ENCODE results near the gene PCBP1. TPM values are rescaled to one million over a fixed set of nuclear protein-coding genes. Genes with fewer than 3 reads are reported as not detected.

Gene PCBP1
- total and polyA plus RNA-seq, 7 donors: 423 to 746 (median 530) TPM

GRCh38 chr2:70043252-70043875, 43.9 kb upstream of the PCBP1 start:
- Histone ChIP-seq H3K4me1 (peaks cover 19% of the 10 kb centered on the region), H3K36me3 (ENCODE audit: insufficient read depth in 1 of 2, low read depth in 1 of 2) (peaks cover 0 to 26% of the 10 kb centered on the region in 2 donors), H3K9me3 (no peaks in the 10 kb centered on the region), H3K27me3 (ENCODE audit: insufficient read depth in 3 of 3, low read length in 2 of 3) (no peaks in the 10 kb centered on the region), H3K4me3 (no peak overlapping the region), H3K27ac (no peak overlapping the region)
- 93 to 96% (median 95%) methylated on average over 9 of the region's 9 CpGs for WGBS, 3 donors
- peak in 1 of 4 donors; percentile 39 for ATAC-seq
- intact Hi-C loops (cut with DNase I): no loop called here
- no peak for DNase-seq
- no peak for TF ChIP-seq CTCF (IDR thresholded peaks at IDR 0.05)

GRCh38 chr2:70044290-70045040, 42.8 kb upstream of the PCBP1 start:
- no peaks in the 10 kb centered on the region for H3K27me3 ChIP-seq (ENCODE audit: insufficient read depth in 3 of 3, low read length in 2 of 3)
- TF ChIP-seq CTCF (IDR thresholded peaks at IDR 0.05): no peak
- H3K27ac ChIP-seq: no peak overlapping the region
- H3K4me3 ChIP-seq: no peak overlapping the region
- H3K36me3 ChIP-seq (ENCODE audit: insufficient read depth in 1 of 2, low read depth in 1 of 2): peaks cover 0 to 36% of the 10 kb centered on the region in 2 donors
- intact Hi-C loops (cut with DNase I): no loop called here
- 95 to 97% (median 96%) methylated on average over 14 to 15 of the region's 15 CpGs for WGBS, 3 donors
- DNase-seq: no peak
- H3K4me1 ChIP-seq: peaks cover 19% of the 10 kb centered on the region
- peak in 1 of 4 donors; percentile 33 for ATAC-seq
- no peaks in the 10 kb centered on the region for H3K9me3 ChIP-seq

GRCh38 chr2:70045405-70045804, 41.9 kb upstream of the PCBP1 start:
- H3K9me3 ChIP-seq: no peaks in the 10 kb centered on the region
- H3K4me1 ChIP-seq: peaks cover 19% of the 10 kb centered on the region
- intact Hi-C loops (cut with DNase I): no loop called here
- H3K27ac ChIP-seq: peak overlapping the region; percentile 42
- peaks cover 0 to 45% of the 10 kb centered on the region in 2 donors for H3K36me3 ChIP-seq (ENCODE audit: insufficient read depth in 1 of 2, low read depth in 1 of 2)
- ATAC-seq (no peak), DNase-seq (no peak)
- WGBS, 3 donors: 90 to 95% (median 95%) methylated on average over 6 of the region's 6 CpGs
- no peaks in the 10 kb centered on the region for H3K27me3 ChIP-seq (ENCODE audit: insufficient read depth in 3 of 3, low read length in 2 of 3)
- H3K4me3 ChIP-seq: no peak overlapping the region
- TF ChIP-seq CTCF (IDR thresholded peaks at IDR 0.05): no peak

GRCh38 chr2:70045932-70046331, 41.3 kb upstream of the PCBP1 start:
- Histone ChIP-seq H3K4me1 (peaks cover 19% of the 10 kb centered on the region), H3K36me3 (ENCODE audit: insufficient read depth in 1 of 2, low read depth in 1 of 2) (peaks cover 0 to 50% of the 10 kb centered on the region in 2 donors), H3K9me3 (no peaks in the 10 kb centered on the region), H3K27ac (peak overlapping the region; percentile 42), H3K27me3 (ENCODE audit: insufficient read depth in 3 of 3, low read length in 2 of 3) (no peaks in the 10 kb centered on the region), H3K4me3 (no peak overlapping the region)
- intact Hi-C loops (cut with DNase I): no loop called here
- TF ChIP-seq CTCF (IDR thresholded peaks at IDR 0.05): no peak
- DNase-seq: no peak
- 57 to 79% (median 75%) methylated on average over 2 of the region's 2 CpGs for WGBS, 3 donors
- peak in 3 of 4 donors; percentile 25 to 64 (median 54) for ATAC-seq

Data from psoas muscle (tissue), 8 donors.